Skeletal muscle satellite cell (primary cell): Measurements from ENCODE around the gene EBF3.

ENCODE experiments used
- H3K27me3 ChIP-seq: 2 replicates; pipeline ENCODE4 v1.7.0; 2013; ENCODE audit warnings: low read length; ENCODE audit not compliant: control insufficient read depth, insufficient read depth
- H3K36me3 ChIP-seq: 2 replicates; pipeline ENCODE4 v1.7.0; 2013; ENCODE audit warnings: mild to moderate bottlenecking, control low read depth, low read length; ENCODE audit not compliant: insufficient read depth
- H3K4me1 ChIP-seq: 2 replicates; pipeline ENCODE4 v1.7.0; 2013; ENCODE audit warnings: low read length; ENCODE audit not compliant: control insufficient read depth, insufficient read depth
- H3K4me2 ChIP-seq: 2 replicates; pipeline ENCODE4 v1.7.0; 2013; ENCODE audit warnings: mild to moderate bottlenecking, low read length
- H3K4me3 ChIP-seq: 2 replicates; pipeline ENCODE4 v1.7.0; 2013; ENCODE audit warnings: low read length
- H3K9ac ChIP-seq: 2 replicates; pipeline ENCODE4 v1.7.0; 2013; ENCODE audit warnings: mild to moderate bottlenecking, low read depth, low read length, moderate library complexity
- H3K9me3 ChIP-seq: replicated peaks from 2 replicates; pipeline ENCODE4 v1.7.0; 2013; ENCODE audit warnings: mild to moderate bottlenecking, control low read depth, low read length

The EBF3 gene

DNA sequence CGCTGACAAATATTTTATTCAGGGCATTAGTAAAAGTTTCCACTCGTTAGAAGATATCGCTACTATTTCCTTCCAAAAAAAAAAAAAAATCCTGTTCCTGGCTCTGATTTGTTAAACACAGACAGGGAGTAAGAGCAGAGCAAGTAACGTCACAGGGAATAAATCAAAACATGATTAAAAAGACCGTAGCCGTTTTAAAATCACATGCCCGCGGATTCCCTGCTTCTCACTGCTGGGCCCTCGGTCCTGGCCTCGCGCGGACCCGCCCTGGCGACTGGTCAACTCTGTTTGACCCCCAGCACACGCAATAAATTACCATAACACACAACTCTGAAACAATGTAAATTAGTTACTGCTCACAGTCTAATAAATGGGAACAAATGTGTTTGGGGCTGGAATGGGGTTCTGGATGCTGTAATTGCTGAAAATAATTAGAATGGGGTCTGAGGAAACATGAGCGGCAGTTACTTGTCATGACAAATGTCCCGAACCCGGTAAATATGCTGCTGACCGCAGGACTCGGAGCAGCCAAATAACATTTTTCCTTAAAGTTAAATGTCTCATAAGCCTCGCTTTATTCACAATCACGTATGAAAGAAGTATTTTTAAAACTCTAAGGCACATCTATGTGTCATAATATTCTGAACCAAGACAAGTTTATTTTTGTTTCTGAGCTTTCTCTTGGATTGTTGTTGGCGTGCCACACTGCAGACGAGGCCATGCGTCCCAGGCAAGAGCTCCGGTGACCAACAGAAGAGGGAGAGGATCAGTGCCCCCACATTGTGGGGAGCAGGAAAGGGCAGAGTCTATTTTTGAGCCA, 17.9 kb downstream of the EBF3 start:
- Histone ChIP-seq H3K4me3 (peak overlapping the region; percentile 58), H3K4me1 (peaks cover 47% of the 10 kb centered on the region), H3K27me3 (no peaks in the 10 kb centered on the region), H3K9me3 (no peaks in the 10 kb centered on the region), H3K36me3 (no peaks in the 10 kb centered on the region), H3K9ac (peak overlapping the region; percentile 75), H3K4me2 (peak overlapping the region; percentile 78)

DNA sequence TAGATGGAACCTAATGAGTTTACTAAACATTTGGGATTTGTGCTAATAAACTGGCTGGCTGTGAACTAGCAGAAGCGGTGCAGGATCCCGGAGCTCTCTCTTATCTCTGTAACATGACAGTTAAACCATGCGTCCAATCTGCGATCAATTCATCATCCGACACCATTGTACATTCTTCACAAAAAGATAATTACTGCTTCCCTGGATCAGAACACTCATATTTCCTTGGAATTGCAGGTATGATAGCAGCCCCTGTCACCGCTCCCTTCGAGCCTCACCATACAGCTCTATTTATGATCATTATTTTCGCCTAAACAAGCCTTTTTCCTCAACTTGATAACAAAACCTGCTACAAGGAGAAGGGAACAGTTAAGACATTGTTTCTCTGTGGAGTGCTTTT, 18.5 kb downstream of the EBF3 start:
- peak overlapping the region; percentile 43 for H3K4me3 ChIP-seq
- H3K9me3 ChIP-seq = no peaks in the 10 kb centered on the region
- H3K4me1 ChIP-seq = peaks cover 42% of the 10 kb centered on the region
- H3K27me3 ChIP-seq = no peaks in the 10 kb centered on the region
- H3K36me3 ChIP-seq = no peaks in the 10 kb centered on the region
- H3K4me2 ChIP-seq = peak overlapping the region; percentile 78
- peak overlapping the region; percentile 75 for H3K9ac ChIP-seq

DNA sequence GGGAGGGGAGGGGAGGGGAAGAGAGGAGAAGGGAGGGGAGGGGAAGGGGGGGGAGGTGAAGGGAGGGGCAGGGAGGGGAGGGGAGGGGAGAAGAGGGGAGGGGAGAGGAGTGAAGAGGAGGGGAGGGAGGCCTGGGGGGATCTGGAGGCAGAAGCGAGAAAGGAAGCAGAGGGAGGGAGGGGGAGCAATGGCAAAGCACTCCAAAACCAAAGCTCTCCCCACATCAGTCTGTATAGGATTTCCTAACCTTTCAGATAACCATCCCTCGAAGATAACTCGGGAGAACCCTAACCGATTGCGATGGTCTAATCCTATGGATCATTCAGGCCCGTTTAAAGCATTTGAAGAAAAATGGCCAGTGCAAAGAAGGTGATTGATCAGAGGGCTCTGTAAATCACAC, 19.0 kb downstream of the EBF3 start:
- Histone ChIP-seq H3K4me1 (peaks cover 37% of the 10 kb centered on the region), H3K9me3 (no peaks in the 10 kb centered on the region), H3K4me3 (no peak overlapping the region), H3K9ac (peak overlapping the region; percentile 75), H3K36me3 (no peaks in the 10 kb centered on the region), H3K4me2 (peak overlapping the region; percentile 78), H3K27me3 (no peaks in the 10 kb centered on the region)

DNA sequence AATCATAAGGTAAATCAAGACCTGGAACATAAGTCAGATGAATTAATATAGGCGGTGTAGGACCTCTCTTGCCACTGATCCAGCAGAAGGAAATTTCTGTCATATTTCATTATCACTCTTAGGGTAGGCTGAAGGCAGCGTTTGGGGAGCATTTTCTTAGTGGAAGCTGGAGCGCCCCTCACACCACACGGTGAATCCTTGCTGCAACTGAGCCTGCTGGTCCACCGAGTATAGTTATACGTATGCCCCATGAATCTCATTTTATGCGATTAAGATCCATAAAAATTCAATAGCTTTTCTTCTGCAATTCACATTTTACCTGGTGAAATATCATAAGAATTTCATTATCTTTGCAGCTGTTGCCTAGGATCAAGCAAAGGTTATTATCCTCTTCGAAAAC, 19.6 kb downstream of the EBF3 start:
- Histone ChIP-seq H3K27me3 (no peaks in the 10 kb centered on the region), H3K36me3 (no peaks in the 10 kb centered on the region), H3K4me2 (no peak overlapping the region), H3K9ac (no peak overlapping the region), H3K4me3 (no peak overlapping the region), H3K9me3 (no peaks in the 10 kb centered on the region), H3K4me1 (peaks cover 35% of the 10 kb centered on the region)

DNA sequence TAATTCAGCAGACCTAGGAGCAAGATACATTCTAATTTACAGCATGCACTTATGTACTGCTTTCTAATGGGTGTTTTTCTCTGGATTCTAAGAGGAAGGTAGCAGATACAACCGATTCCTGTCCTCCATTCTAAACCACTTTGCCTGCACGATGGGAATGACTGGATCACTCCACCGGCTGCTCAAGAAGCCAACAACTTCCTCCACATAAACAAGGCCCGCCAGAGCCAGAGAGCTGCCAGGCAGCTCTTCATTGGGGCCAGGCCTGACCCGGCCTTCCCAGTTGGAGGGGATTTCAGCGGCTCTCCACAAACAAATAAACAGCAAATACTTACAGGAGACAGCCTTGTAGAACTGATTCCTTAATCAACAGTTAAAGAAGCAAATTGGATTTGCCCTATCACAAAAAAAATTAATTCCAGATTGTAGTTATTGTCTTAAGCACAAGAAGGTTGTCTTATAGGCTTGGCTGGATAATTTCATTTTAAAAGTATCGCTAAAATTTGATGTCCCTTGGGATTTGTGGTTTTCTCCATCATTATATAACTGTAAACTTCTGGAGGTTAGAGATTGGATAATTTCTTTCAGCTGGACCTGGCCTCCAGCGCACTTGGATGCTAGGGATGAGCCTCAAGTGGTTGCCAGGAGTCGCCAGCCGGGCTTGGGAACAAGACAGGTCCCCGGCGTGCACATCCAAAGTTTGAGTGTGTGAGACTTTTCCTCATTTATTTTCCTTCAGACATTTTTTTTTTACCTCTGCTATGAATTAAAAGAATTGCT, 20.9 kb downstream of the EBF3 start:
- Histone ChIP-seq H3K4me1 (peaks cover 41% of the 10 kb centered on the region), H3K9ac (no peak overlapping the region), H3K4me2 (no peak overlapping the region), H3K27me3 (no peaks in the 10 kb centered on the region), H3K9me3 (no peaks in the 10 kb centered on the region), H3K36me3 (no peaks in the 10 kb centered on the region), H3K4me3 (no peak overlapping the region)

DNA sequence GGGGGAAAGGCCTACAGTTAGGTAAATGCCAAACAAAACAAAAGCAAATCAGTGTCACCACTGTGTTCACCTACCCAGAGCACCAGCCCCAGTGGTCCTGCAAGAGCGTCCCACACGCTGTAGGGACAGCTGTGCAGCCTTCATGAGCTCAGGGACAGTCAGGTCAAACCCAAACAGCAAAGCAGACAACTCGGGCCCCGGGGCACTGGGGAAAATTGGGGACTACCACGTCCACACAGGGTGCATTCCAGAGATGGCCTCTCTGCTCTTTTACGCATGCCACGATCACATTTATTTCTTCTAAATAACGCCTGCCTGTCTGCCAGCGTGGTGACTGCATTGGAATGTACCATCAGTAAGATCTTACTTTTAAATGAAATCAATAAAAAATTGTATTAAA, 21.7 kb downstream of the EBF3 start:
- Histone ChIP-seq H3K4me1 (peaks cover 41% of the 10 kb centered on the region), H3K9me3 (no peaks in the 10 kb centered on the region), H3K4me3 (no peak overlapping the region), H3K9ac (no peak overlapping the region), H3K4me2 (no peak overlapping the region), H3K27me3 (no peaks in the 10 kb centered on the region), H3K36me3 (no peaks in the 10 kb centered on the region)

DNA sequence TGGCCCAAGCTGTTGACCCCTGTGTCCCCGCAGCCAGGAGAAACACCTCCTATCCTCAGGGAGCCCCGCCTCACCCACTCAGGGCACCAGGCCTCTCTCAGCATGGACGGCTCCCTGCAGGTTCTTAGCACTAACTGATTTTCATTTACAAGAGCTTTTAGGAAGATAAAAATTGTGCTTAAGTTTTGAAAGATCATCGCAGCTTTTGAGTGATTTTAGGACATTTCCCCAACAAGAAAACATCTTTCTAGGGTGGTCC, 22.1 kb downstream of the EBF3 start:
- Histone ChIP-seq H3K4me3 (no peak overlapping the region), H3K36me3 (no peaks in the 10 kb centered on the region), H3K9ac (no peak overlapping the region), H3K27me3 (no peaks in the 10 kb centered on the region), H3K9me3 (no peaks in the 10 kb centered on the region), H3K4me1 (peaks cover 38% of the 10 kb centered on the region), H3K4me2 (no peak overlapping the region)

DNA sequence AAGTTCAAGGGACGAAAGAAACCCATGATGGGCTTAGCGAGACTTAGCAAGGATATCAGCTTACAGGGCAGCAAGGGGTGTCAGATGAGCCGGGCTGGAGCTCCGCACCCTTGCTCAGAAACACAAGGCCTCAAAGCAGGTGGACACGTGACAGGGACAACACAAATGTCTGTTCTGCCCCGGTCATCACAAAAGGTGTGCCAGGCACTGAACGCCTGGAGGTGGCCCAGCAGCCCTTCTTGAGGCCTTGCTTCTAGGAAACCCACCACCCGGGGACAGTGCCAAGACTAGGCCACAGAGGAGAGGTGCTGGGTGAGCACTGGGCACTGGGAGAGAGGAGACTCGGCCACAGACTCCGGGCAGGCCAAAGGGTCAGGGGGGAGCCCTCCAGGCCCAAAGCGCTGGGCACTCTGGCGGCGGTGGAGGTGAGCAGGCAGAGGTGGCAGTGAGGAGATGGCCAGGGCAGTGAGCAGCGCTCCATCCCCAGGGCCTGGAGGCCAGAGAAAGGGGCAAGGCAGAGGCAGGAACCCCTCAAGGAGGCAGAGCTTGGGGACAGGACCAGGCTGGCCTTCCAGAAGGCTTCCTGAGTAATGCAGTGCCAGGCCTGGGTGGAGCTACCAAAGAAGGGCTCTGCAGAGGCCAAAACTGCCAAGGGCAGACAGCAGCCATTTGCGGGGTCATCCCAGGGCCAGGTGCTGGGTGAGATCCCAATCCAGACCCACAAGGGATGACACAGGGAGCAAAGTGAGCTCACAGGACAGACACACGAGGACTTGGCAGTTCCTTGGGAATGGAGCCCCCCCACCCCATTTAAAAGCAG, 22.7 kb downstream of the EBF3 start:
- no peak overlapping the region for H3K9ac ChIP-seq

DNA sequence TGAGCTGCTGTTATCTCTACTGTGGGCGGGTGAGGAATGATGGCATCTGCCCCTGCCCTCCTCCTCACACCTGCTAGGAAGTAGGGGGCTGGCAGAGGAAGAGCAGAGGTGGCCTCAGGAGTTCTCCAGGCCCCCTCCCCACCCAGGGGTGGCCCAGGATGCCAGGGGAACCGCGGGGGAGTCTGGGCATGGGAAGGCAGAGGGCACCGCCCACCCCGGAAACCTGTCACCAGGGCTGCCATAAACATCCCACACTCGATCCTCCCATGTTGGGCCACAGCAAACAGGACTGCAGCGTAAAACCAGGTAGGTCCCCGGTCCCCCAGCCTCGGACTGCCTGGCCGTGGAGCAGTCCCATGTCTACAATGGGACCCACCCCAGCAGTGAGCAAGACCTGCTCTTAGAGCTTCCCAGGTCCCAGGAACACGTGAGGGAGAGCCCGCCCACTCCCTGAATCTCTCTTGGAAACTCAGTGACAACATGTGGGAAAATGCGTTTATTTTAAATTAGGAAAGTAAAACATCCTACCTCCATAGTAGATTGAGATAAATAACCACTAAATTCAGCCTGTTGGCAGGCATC, 23.4 kb downstream of the EBF3 start:
- Histone ChIP-seq H3K36me3 (no peaks in the 10 kb centered on the region), H3K4me2 (no peak overlapping the region), H3K9me3 (no peaks in the 10 kb centered on the region), H3K4me1 (peaks cover 26% of the 10 kb centered on the region), H3K4me3 (no peak overlapping the region), H3K9ac (no peak overlapping the region), H3K27me3 (no peaks in the 10 kb centered on the region)

More for the DNA sequence above, 22.7 kb downstream of the EBF3 start:
- no peaks in the 10 kb centered on the region for H3K36me3 ChIP-seq
- no peak overlapping the region for H3K4me2 ChIP-seq
- no peak overlapping the region for H3K4me3 ChIP-seq
- H3K9me3 ChIP-seq = no peaks in the 10 kb centered on the region
- H3K4me1 ChIP-seq = peaks cover 33% of the 10 kb centered on the region
- H3K27me3 ChIP-seq = no peaks in the 10 kb centered on the region

DNA sequence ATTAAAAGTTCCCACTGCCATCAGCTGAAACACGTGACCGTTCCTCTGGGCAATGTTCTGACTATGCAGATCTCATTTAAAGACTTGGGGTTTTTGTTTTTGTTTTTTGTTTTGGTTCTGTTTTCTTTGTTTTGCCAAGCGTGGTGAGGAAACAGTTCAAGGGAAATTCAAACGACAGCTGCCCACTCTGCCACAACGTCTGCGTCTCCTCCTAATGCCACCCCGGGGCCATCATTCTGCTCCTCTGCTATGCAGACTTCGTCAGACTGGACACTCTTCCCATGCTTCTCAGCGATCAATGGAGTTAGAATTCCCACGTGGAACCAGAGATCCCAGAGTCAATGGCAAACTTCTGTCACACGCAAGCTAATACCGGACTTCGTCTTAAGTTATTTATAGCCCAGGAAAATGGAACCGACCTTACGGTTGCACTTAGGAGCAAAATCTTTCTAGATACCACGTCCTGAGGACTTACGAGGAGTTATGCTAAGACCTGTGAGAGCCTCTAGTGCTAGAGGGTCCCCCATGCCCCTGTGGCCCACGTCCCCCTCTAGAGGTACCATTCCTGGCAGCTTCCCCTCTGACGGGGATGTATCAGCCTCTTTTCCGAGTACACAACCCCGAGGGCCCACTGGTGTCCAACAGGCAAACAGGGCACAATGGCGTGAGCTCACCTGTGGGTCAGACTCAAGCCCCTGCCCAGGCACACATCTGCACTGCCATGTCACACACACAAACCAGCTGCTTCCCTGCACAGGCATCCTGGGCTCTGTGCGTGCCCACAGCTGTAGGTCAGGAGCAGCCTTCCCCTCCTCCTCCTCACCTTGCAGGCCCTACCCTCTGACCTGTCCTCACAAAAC, 24.4 kb downstream of the EBF3 start:
- no peaks in the 10 kb centered on the region for H3K27me3 ChIP-seq
- no peak overlapping the region for H3K4me3 ChIP-seq
- peaks cover 20% of the 10 kb centered on the region for H3K4me1 ChIP-seq
- no peaks in the 10 kb centered on the region for H3K9me3 ChIP-seq
- H3K36me3 ChIP-seq = no peaks in the 10 kb centered on the region
- H3K9ac ChIP-seq = no peak overlapping the region
- no peak overlapping the region for H3K4me2 ChIP-seq
